GM19025 (cell line): Measurements from ENCODE around the gene OR51M1.
A peak's percentile ranks its signal among the peaks of the same experiment; 100 is the strongest.
"Not testable (repeated sequence)": the region's sequence is repeated elsewhere in the genome, so short reads cannot be mapped to it uniquely, and the experiment has no call there.

ENCODE experiments used
- ATAC-seq: cut with Tn5 transposase; IDR thresholded peaks from one replicate; pipeline ENCODE4 v1.9.1; 2021; ENCODE audit warnings: mild to moderate bottlenecking, low read depth, moderate library complexity; ENCODE audit not compliant: unreplicated experiment

The OR51M1 gene

GRCh38 chr11:5383576-5383975 lies at the start of gene OR51M1:
Gene OR51M1 (plus strand): TSS chr11:5383812. CDS start chr11:5389399, 5,587 bp downstream.
- ATAC-seq = no peak

- no peak for ATAC-seq
These were observed 48.4 kb upstream of the OR51M1 start for GRCh38 chr11:5335170-5335569.

- no peak for ATAC-seq
These were observed 47.3 kb upstream of the OR51M1 start for GRCh38 chr11:5336331-5336730.

GRCh38 chr11:5337253-5337652 lies 46.4 kb upstream of the OR51M1 start:
- not testable (repeated sequence) for ATAC-seq

GRCh38 chr11:5339771-5340322 lies 43.8 kb upstream of the OR51M1 start:
- ATAC-seq = peak; percentile 78

GRCh38 chr11:5343474-5344335 lies 39.9 kb upstream of the OR51M1 start, which contains the start of gene OR51B5:
Gene OR51B5 (minus strand): TSS chr11:5343524. CDS start chr11:5343524, 0 bp downstream.
- ATAC-seq = no peak

- no peak for ATAC-seq
These were observed 37.8 kb upstream of the OR51M1 start for GRCh38 chr11:5345831-5346230.

- ATAC-seq = no peak
These were observed 34.9 kb upstream of the OR51M1 start for GRCh38 chr11:5348551-5349194.

GRCh38 chr11:5349550-5349949 lies 34.1 kb upstream of the OR51M1 start:
- no peak for ATAC-seq

- no peak for ATAC-seq
These were observed 32.4 kb upstream of the OR51M1 start, which contains the start of gene OR51B6 for GRCh38 chr11:5351208-5351607. Gene OR51B6 (plus strand): TSS chr11:5351508. CDS start chr11:5351508, 0 bp downstream.

- not testable (repeated sequence) for ATAC-seq
These were observed 27.6 kb upstream of the OR51M1 start for GRCh38 chr11:5356031-5356430.

- ATAC-seq = no peak
These were observed 21.5 kb upstream of the OR51M1 start for GRCh38 chr11:5362017-5362625.

- ATAC-seq = no peak
These were observed 19.9 kb upstream of the OR51M1 start for GRCh38 chr11:5363679-5364078.

GRCh38 chr11:5364214-5364613 lies 19.4 kb upstream of the OR51M1 start:
- no peak for ATAC-seq

- ATAC-seq = not testable (repeated sequence)
These were observed 17.2 kb upstream of the OR51M1 start for GRCh38 chr11:5366365-5366764.

- no peak for ATAC-seq
These were observed 16.8 kb upstream of the OR51M1 start for GRCh38 chr11:5366856-5367255.

- no peak for ATAC-seq
These were observed 16.1 kb upstream of the OR51M1 start for GRCh38 chr11:5367448-5368074.

- ATAC-seq = no peak
These were observed 15.0 kb upstream of the OR51M1 start for GRCh38 chr11:5368502-5369043.

- ATAC-seq = no peak
These were observed 13.8 kb upstream of the OR51M1 start for GRCh38 chr11:5369789-5370188.

- ATAC-seq = no peak
These were observed 2.8 kb upstream of the OR51M1 start for GRCh38 chr11:5380740-5381342.
